CD14-positive monocyte (primary cell): Measurements from ENCODE around the gene UTP14A. TPM values are rescaled to one million over a fixed set of nuclear protein-coding genes. Genes with fewer than 3 reads are reported as not detected.

ENCODE experiments used
- DNase-seq, 3 donors: peaks; one replicate each; pipeline ENCODE4 v3.0.0-alpha.2; 2011 to 2022
- H2AFZ ChIP-seq: 2 replicates; pipeline ENCODE4 v1.6.0; 2012; ENCODE audit warnings: mild to moderate bottlenecking, low read depth, low read length, inconsistent platforms; ENCODE audit not compliant: insufficient read depth, poor library complexity, severe bottlenecking
- H3K27ac ChIP-seq, 2 donors: 1 replicate in 1 of 2; 2 replicates in 1 of 2; pipeline ENCODE4 v1.5.1; 2012 to 2013; ENCODE audit warnings: low read length in 2 of 2, control low read depth in 1 of 2, inconsistent platforms in 1 of 2, low read depth in 1 of 2, mild to moderate bottlenecking in 1 of 2
- H3K27me3 ChIP-seq, 2 donors: one replicate each; pipeline versions ENCODE4 v1.6.0 to v1.6.1; 2011 to 2013; ENCODE audit warnings: low read length in 2 of 2; ENCODE audit not compliant: control insufficient read depth in 2 of 2, insufficient read depth in 2 of 2
- H3K36me3 ChIP-seq, 2 donors: replicated peaks in 1 of 2; 1 replicate in 1 of 2; 2 replicates in 1 of 2; pipeline versions ENCODE4 v1.5.1 to v1.6.1; 2012 to 2013; ENCODE audit warnings: low read length in 2 of 2, control low read depth in 1 of 2, inconsistent platforms in 1 of 2, mild to moderate bottlenecking in 1 of 2; ENCODE audit not compliant: insufficient read depth in 2 of 2, control insufficient read depth in 1 of 2
- H3K4me1 ChIP-seq, 2 donors: 1 replicate in 1 of 2; 2 replicates in 1 of 2; pipeline versions ENCODE4 v1.5.1 to v1.6.1; 2012 to 2013; ENCODE audit warnings: low read length in 2 of 2, control low read depth in 1 of 2, inconsistent platforms in 1 of 2, mild to moderate bottlenecking in 1 of 2, moderate library complexity in 1 of 2; ENCODE audit not compliant: insufficient read depth in 2 of 2, control insufficient read depth in 1 of 2
- H3K4me2 ChIP-seq: replicated peaks from 2 replicates; pipeline ENCODE3; 2012; ENCODE audit warnings: low read length, moderate library complexity, mild to moderate bottlenecking; ENCODE audit not compliant: poor library complexity, severe bottlenecking; ENCODE audit errors: extremely low read depth
- H3K4me3 ChIP-seq, 3 experiments: fragments of 200-600 bp in 1 of 3; sonication (generic) in 1 of 3; replicated peaks in 1 of 3; 1 replicate in 2 of 3; 2 replicates in 1 of 3; pipeline ENCODE4 v1.5.1; 2011 to 2013; ENCODE audit warnings: low read length in 3 of 3, mild to moderate bottlenecking in 3 of 3, control low read depth in 2 of 3, low read depth in 2 of 3, inconsistent platforms in 1 of 3, moderate library complexity in 1 of 3
- H3K79me2 ChIP-seq: 2 replicates; pipeline ENCODE4 v1.6.0; 2012; ENCODE audit warnings: mild to moderate bottlenecking, control low read depth, inconsistent platforms, low read length, moderate library complexity; ENCODE audit not compliant: insufficient read depth
- H3K9ac ChIP-seq: 2 replicates; pipeline ENCODE4 v1.6.0; 2017; ENCODE audit warnings: low read length, mild to moderate bottlenecking; ENCODE audit not compliant: insufficient read depth, poor library complexity, severe bottlenecking
- H3K9me3 ChIP-seq, 2 donors: replicated peaks in 1 of 2; 1 replicate in 1 of 2; 2 replicates in 1 of 2; pipeline versions ENCODE4 v1.5.1 to v1.6.1; 2012 to 2013; ENCODE audit warnings: low read length in 2 of 2, control low read depth in 1 of 2; ENCODE audit not compliant: control insufficient read depth in 1 of 2, insufficient read depth in 1 of 2
- H4K20me1 ChIP-seq: 2 replicates; pipeline ENCODE4 v1.6.0; 2012; ENCODE audit warnings: mild to moderate bottlenecking, low read length, control low read depth, moderate library complexity; ENCODE audit not compliant: insufficient read depth
- H3K27ac Mint-ChIP-seq, 7 donors: one replicate each; pipeline ENCODE4 v1.8.0; 2020; ENCODE audit warnings: mild to moderate bottlenecking in 7 of 7, mixed read lengths in 7 of 7, moderate library complexity in 6 of 7, inconsistent platforms in 2 of 7
- H3K27me3 Mint-ChIP-seq, 3 donors: one replicate each; pipeline ENCODE4 v1.8.0; 2021 to 2022; ENCODE audit warnings: low read depth in 3 of 3, mild to moderate bottlenecking in 3 of 3, mixed read lengths in 3 of 3, moderate library complexity in 3 of 3, inconsistent platforms in 1 of 3
- H3K36me3 Mint-ChIP-seq, 2 donors: one replicate each; pipeline ENCODE4 v1.8.0; 2020; ENCODE audit warnings: mixed read lengths in 2 of 2, inconsistent platforms in 1 of 2, mild to moderate bottlenecking in 1 of 2
- H3K4me1 Mint-ChIP-seq: one replicate; pipeline ENCODE4 v1.8.0; 2020; ENCODE audit warnings: mild to moderate bottlenecking, mixed read lengths
- H3K4me3 Mint-ChIP-seq, 2 donors: one replicate each; pipeline ENCODE4 v1.8.0; 2020; ENCODE audit warnings: mild to moderate bottlenecking in 2 of 2, mixed read lengths in 2 of 2, moderate library complexity in 1 of 2
- H3K9me3 Mint-ChIP-seq, 7 donors: one replicate each; pipeline ENCODE4 v1.8.0; 2020 to 2022; ENCODE audit warnings: mixed read lengths in 7 of 7, mild to moderate bottlenecking in 6 of 7, moderate library complexity in 6 of 7, inconsistent platforms in 2 of 7
- CTCF ChIP-seq: fragments of 200-600 bp; IDR thresholded peaks from one replicate; pipeline ENCODE4 v1.8.0; 2022; ENCODE audit warnings: antibody characterized with exemption, mild to moderate bottlenecking
- WGBS: methylation state at CpG from one replicate; pipeline ENCODE4 v1.1.5; 2013; ENCODE audit warnings: missing lambda C conversion rate; ENCODE audit not compliant: insufficient coverage; 5-methylcytosine and 5-hydroxymethylcytosine counted together
- intact Hi-C, 2 donors: fragments of 100-400 bp; cut with micrococcal nuclease; formaldehyde crosslinking; loops; one replicate each; pipeline versions ENCODE4 v1.15.0 to v1.15.1; 2023
- polyA plus RNA-seq, 3 donors: library from polyadenylated mRNA; depleted of rRNA in 1 of 3; unstranded in 2 of 3; stranded (reverse) in 1 of 3; fragments of 300-500 nt in 2 of 3; fragments of >200 nt in 1 of 3; fragmentation: Illumina TruSeq in 2 of 3; gene quantifications; 1 replicate in 2 of 3; 2 replicates in 1 of 3; pipeline ENCODE4 v1.2.3, GENCODE V29; 2012 to 2021

UTP14A gene
- polyA plus RNA-seq, 3 donors, result 2.9 to 5.5 (median 3.8) TPM

- Histone ChIP-seq H3K9me3 (no peaks in the 10 kb centered on the region), H2AFZ (peak overlapping the region; percentile 82), H4K20me1 (no peaks in the 10 kb centered on the region), H3K36me3 (no peaks in the 10 kb centered on the region), H3K9ac (peak overlapping the region; percentile 56), H3K4me1 (peaks cover 32% of the 10 kb centered on the region in 2 donors), H3K4me2 (peak overlapping the region; percentile 73), H3K4me3 (peak overlapping the region; percentile 14 to 60 (median 24)), H3K79me2 (no peaks in the 10 kb centered on the region), H3K27ac (peak overlapping the region; percentile 78 to 86), H3K27me3 (no peaks in the 10 kb centered on the region)
- DNase-seq, result peak; percentile 61 to 69 (median 67)
- peak overlapping the region; percentile 78 to 89 for H3K4me3 Mint-ChIP-seq
- no peaks in the 10 kb centered on the region for H3K36me3 Mint-ChIP-seq
- H3K4me1 Mint-ChIP-seq, result peaks cover 30% of the 10 kb centered on the region
- WGBS, result 0% methylated on average over 4 of the region's 26 CpGs
- H3K27ac Mint-ChIP-seq, result peak overlapping the region; percentile 76 to 95 (median 89)
- TF ChIP-seq CTCF, result no peak
- intact Hi-C loops, result no loop called here
- peaks cover 0 to 5% (median 0%) of the 10 kb centered on the region in 7 donors for H3K9me3 Mint-ChIP-seq
- peaks cover 0 to 4% (median 0%) of the 10 kb centered on the region in 3 donors for H3K27me3 Mint-ChIP-seq
Measured at GRCh38 chrX:129961180-129962083, 55.5 kb downstream of the UTP14A start.

- Histone ChIP-seq H4K20me1 (no peaks in the 10 kb centered on the region), H3K27ac (no peak overlapping the region), H3K4me3 (no peak overlapping the region), H3K9ac (no peak overlapping the region), H3K4me1 (peaks cover 14 to 16% of the 10 kb centered on the region in 2 donors), H3K4me2 (no peak overlapping the region), H3K27me3 (no peaks in the 10 kb centered on the region), H3K36me3 (no peaks in the 10 kb centered on the region), H3K79me2 (no peaks in the 10 kb centered on the region), H2AFZ (no peak overlapping the region), H3K9me3 (no peaks in the 10 kb centered on the region)
- intact Hi-C loops, result no loop called here
- Mint-ChIP-seq H3K27ac (no peak overlapping the region), H3K27me3 (peaks cover 0 to 3% (median 0%) of the 10 kb centered on the region in 3 donors), H3K9me3 (peaks cover 0 to 5% (median 0%) of the 10 kb centered on the region in 7 donors), H3K36me3 (no peaks in the 10 kb centered on the region), H3K4me1 (peaks cover 12% of the 10 kb centered on the region), H3K4me3 (no peak overlapping the region)
- WGBS, result no CpG with 5 or more reads among the region's 8 CpGs
- DNase-seq, result no peak
- TF ChIP-seq CTCF, result no peak
Measured at GRCh38 chrX:129963729-129964128, 57.8 kb downstream of the UTP14A start.
